Measurements from ENCODE around the gene HOXB13. TPM values are rescaled to one million over a fixed set of nuclear protein-coding genes. Genes with fewer than 3 reads are reported as not detected.

The HOXB13 gene
- 1.7 to 2.7 TPM (median 2.3 TPM) in 5 replicates for total RNA-seq (2022; extraction: Qiagen RNA extraction; ENCODE audit: low read depth)

DNA sequence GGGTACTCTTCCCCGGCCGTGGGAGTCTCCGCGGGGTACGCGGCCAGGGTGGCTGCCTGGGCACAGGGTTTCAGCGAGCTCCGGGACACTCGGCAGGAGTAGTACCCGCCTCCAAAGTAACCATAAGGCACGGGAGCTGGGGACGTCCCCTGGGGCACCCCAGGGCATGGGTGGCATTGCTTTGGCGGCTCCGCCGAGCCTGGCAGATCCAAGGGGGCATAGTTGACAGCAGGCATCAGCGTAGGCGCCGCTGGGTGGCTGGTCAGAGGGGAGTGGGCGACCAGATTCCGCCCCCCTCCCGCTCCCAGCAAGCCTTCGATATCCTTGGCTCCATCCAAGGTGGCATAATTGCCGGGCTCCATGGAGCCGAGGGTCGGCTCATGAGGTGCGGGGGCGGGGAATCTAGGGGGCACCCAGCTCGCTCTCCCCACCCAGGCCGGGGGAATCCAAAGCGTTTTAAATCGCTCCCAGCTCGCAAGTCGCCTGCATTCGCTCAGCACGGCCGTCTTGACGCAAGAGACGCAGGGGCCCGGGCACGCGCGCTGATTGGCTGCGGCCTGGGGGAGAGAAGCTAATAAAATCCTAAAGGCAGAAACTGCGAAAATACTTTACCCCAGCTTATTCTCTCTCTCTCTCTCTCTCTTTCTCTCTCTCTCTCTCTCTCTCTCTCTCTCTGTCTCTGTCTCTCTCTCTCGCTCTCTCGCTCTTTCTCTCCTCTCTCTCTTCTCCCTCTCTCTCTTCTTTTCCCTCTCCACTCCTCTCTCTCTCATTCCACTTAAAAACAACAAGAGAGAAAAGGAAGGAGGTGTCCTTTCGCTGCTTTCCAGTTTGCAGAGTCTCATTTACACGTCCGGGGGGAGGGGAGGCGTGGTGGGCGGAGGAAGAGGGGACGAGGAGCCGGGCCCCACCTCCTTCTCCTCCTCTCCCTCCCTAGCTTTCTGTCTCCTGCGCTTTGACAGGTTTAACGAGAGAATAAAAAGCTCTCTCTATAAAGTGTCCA, at the start of gene HOXB13:
Gene HOXB13, minus strand, starts transcription at position 519 of the 1,000 bp plus-strand sequence. Its CDS starts 157 bp downstream, at position 362.

GRCh38 chr17:48722915-48723422, 5.6 kb downstream of the HOXB13 start, which contains the start of gene PRAC2:
PRAC2 (plus strand) TSS chr17:48723185; CDS start chr17:48724411, 1,226 bp downstream.

DNA sequence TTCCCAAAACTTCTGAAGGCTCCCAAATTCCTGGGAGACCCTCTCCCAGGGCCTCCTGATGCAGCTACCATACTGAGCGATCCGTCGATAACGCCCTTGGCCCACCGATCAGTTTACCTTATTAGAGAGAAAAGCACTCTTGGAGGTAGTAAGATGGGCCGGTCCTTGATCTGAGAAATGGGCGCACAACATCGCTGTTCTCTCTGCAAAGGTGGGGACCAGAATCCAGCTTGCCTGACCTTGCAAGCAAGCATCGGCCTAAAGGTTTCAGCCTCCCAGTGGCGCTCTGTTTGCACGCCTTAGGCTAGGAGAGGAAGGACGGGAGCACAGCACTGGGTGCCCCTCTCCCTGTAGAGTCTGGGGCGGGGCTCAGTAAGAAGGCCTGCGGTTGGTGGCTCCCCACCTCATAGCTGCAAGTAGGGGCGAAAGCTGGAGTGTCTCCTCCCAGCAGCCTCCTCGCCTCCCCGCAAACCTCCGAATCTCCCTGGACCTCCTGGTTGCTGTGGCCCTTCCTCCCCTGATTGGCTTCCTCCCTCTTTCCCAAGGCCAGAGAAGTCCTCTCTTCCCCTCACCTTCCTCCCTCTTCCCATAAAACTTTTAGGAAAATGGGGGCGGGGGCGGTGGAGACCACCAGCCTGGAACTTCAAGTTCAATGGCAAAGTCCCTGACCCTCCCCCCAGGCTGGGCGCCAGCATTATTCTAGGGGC, 6.2 kb downstream of the HOXB13 start, which contains the start of gene PRAC1:
Gene PRAC1, minus strand, starts transcription at position 318 of the 707 bp plus-strand sequence. Its CDS starts 126 bp downstream, at position 192.

Other genes starting within 250 kb of the HOXB13 start
- not detected in 5 replicates for gene HOXB1, start 197.7 kb downstream of the HOXB13 start, total RNA-seq (2022; extraction: Qiagen RNA extraction; ENCODE audit: low read depth)
- gene HOXB2, start 183.6 kb downstream of the HOXB13 start, total RNA-seq (2022; extraction: Qiagen RNA extraction; ENCODE audit: low read depth): 0.43 to 0.74 TPM (median 0.70 TPM) in 5 replicates
- gene HOXB4, start 150.4 kb downstream of the HOXB13 start, total RNA-seq (2022; extraction: Qiagen RNA extraction; ENCODE audit: low read depth): 0.08 to 0.18 TPM (median 0.16 TPM) in 5 replicates
- gene HOXB3, start 138.5 kb downstream of the HOXB13 start, total RNA-seq (2022; extraction: Qiagen RNA extraction; ENCODE audit: low read depth): 4.6 to 5.8 TPM (median 5.5 TPM) in 5 replicates
- gene HOXB5, start 135.0 kb downstream of the HOXB13 start, total RNA-seq (2022; extraction: Qiagen RNA extraction; ENCODE audit: low read depth): 1.2 to 3.3 TPM (median 2.4 TPM) in 5 replicates
- gene HOXB6, start 123.8 kb downstream of the HOXB13 start, total RNA-seq (2022; extraction: Qiagen RNA extraction; ENCODE audit: low read depth): 4.7 to 7.8 TPM (median 7.0 TPM) in 5 replicates
- gene HOXB7, start 117.7 kb downstream of the HOXB13 start, total RNA-seq (2022; extraction: Qiagen RNA extraction; ENCODE audit: low read depth): 27.0 to 35.8 TPM (median 31.6 TPM) in 5 replicates
- 6.1 to 9.0 TPM (median 7.9 TPM) in 5 replicates for gene HOXB8, start 113.5 kb downstream of the HOXB13 start, total RNA-seq (2022; extraction: Qiagen RNA extraction; ENCODE audit: low read depth)
- gene HOXB9, start 102.4 kb downstream of the HOXB13 start, total RNA-seq (2022; extraction: Qiagen RNA extraction; ENCODE audit: low read depth): 8.1 to 10.1 TPM (median 8.4 TPM) in 5 replicates
- not detected in 5 replicates for gene PRAC1, start 6.2 kb downstream of the HOXB13 start, total RNA-seq (2022; extraction: Qiagen RNA extraction; ENCODE audit: low read depth)
- gene PRAC2, start 5.6 kb downstream of the HOXB13 start, total RNA-seq (2022; extraction: Qiagen RNA extraction; ENCODE audit: low read depth): not detected in 5 replicates
- 0.50 to 0.60 TPM (median 0.56 TPM) in 5 replicates for gene TTLL6, start 88.5 kb upstream of the HOXB13 start, total RNA-seq (2022; extraction: Qiagen RNA extraction; ENCODE audit: low read depth)
- 64.9 to 77.4 TPM (median 68.9 TPM) in 5 replicates for gene CALCOCO2, start 102.3 kb upstream of the HOXB13 start, total RNA-seq (2022; extraction: Qiagen RNA extraction; ENCODE audit: low read depth)
- gene ATP5MC1, start 164.0 kb upstream of the HOXB13 start, total RNA-seq (2022; extraction: Qiagen RNA extraction; ENCODE audit: low read depth): 498 to 723 TPM (median 555 TPM) in 5 replicates
- 125 to 133 TPM (median 130 TPM) in 5 replicates for gene UBE2Z, start 179.7 kb upstream of the HOXB13 start, total RNA-seq (2022; extraction: Qiagen RNA extraction; ENCODE audit: low read depth)
- 271 to 317 TPM (median 289 TPM) in 5 replicates for gene SNF8, start 216.1 kb upstream of the HOXB13 start, total RNA-seq (2022; extraction: Qiagen RNA extraction; ENCODE audit: low read depth)
- gene GIP, start 239.8 kb upstream of the HOXB13 start, total RNA-seq (2022; extraction: Qiagen RNA extraction; ENCODE audit: low read depth): 2.9 to 4.4 TPM (median 3.8 TPM) in 5 replicates

All from A549 treated with DMSO at 1 μM for 4 hours (cell line).